Aorta (tissue), 5 donors: ENCODE measurements around the gene NOX3. TPM values are rescaled to one million over a fixed set of nuclear protein-coding genes. Genes with fewer than 3 reads are reported as not detected.

Experiments used
- ATAC-seq: fragments of 200-7000 bp; cut with Tn5 transposase; one replicate; pipeline ENCODE4 v1.9.1; 2022; ENCODE audit warnings: moderate library complexity; ENCODE audit not compliant: low FRiP score
- DNase-seq, 2 donors: peaks; one replicate each; pipeline ENCODE4 v3.0.0-alpha.2; 2020
- H3K27ac ChIP-seq, 2 donors: one replicate each; pipeline ENCODE4 v1.5.1; 2013; ENCODE audit warnings: low read length in 2 of 2, mild to moderate bottlenecking in 2 of 2, moderate library complexity in 2 of 2, control low read depth in 1 of 2, inconsistent platforms in 1 of 2, low read depth in 1 of 2
- H3K27me3 ChIP-seq, 2 donors: one replicate each; pipeline ENCODE4 v1.6.1; 2013; ENCODE audit warnings: control low read depth in 1 of 2, low read length in 1 of 2, mild to moderate bottlenecking in 1 of 2, moderate library complexity in 1 of 2; ENCODE audit not compliant: insufficient read depth in 2 of 2, control insufficient read depth in 1 of 2
- H3K36me3 ChIP-seq, 2 donors: one replicate each; pipeline ENCODE4 v1.6.1; 2013; ENCODE audit warnings: control low read depth in 1 of 2, low read length in 1 of 2, mild to moderate bottlenecking in 1 of 2; ENCODE audit not compliant: insufficient read depth in 2 of 2, control insufficient read depth in 1 of 2
- H3K4me1 ChIP-seq, 2 donors: one replicate each; pipeline ENCODE4 v1.6.1; 2013; ENCODE audit warnings: low read length in 2 of 2, control low read depth in 1 of 2, mild to moderate bottlenecking in 1 of 2, moderate library complexity in 1 of 2; ENCODE audit not compliant: insufficient read depth in 2 of 2, control insufficient read depth in 1 of 2
- H3K4me3 ChIP-seq, 2 donors: one replicate each; pipeline ENCODE4 v1.5.1; 2013; ENCODE audit warnings: low read length in 2 of 2, control low read depth in 1 of 2, mild to moderate bottlenecking in 1 of 2
- H3K9me3 ChIP-seq: one replicate; pipeline ENCODE4 v1.6.1; 2013; ENCODE audit warnings: mild to moderate bottlenecking, low read length; ENCODE audit not compliant: control insufficient read depth
- WGBS, 2 donors: extraction: QIAGEN DNeasy Blood & Tissue Kit; methylation state at CpG; one replicate each; pipeline ENCODE4 v1.1.7; 2013; 5-methylcytosine and 5-hydroxymethylcytosine counted together
- intact Hi-C, 2 donors: fragments of 100-400 bp; cut with DNase I; formaldehyde crosslinking; loops; one replicate each; pipeline versions ENCODE4 v1.14.2 to v1.15.0; 2022
- polyA plus RNA-seq, 2 donors: library from polyadenylated mRNA; stranded (reverse); fragments of 200-250 nt; gene quantifications; one replicate each; pipeline ENCODE4 v1.2.3, GENCODE V29; 2013
- total RNA-seq, 2 donors: library from RNA; stranded (reverse); fragmentation: NEBNext Ultra II Directional; extraction: Animal tissue kit (Norgen Biotek cat#: 25700); gene quantifications; one replicate each; pipeline ENCODE4 v1.2.1, GENCODE V29; 2021
- donor health status: healthy with polysubstance abuse.
- donor health status: Bipolar disorder and iron deficiency.
- donor health status: DM: no; HTN: no; CAD: no.
- donor health status: DM: no; HTN: no; CAD: no.
- donor health status: DM: yes; HTN: yes; CAD: no.

The NOX3 gene
- total and polyA plus RNA-seq, 4 donors, result not detected

DNA sequence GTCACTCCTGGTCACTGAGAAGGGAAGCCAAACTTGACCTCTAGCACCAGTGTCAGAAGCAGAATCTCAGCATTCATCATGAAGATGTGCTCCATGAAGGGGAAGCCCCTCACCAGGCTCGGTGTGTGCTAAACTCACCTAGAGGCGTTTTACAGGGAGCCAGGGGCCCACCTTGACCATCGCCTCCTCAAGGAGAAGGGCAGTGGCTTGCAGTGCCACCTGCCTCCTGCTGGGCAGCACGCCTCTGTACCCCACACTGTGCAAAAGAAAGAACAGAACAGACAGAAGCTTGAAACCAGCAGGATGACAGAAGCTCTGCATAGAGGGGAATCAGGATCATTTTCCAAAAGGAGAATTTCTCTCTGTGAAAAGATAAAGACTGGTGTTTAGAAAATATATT lies 39.7 kb downstream of the NOX3 start:
- WGBS, 2 donors, result 96% methylated on average over 4 of the region's 4 CpGs
- ATAC-seq, result no peak

DNA sequence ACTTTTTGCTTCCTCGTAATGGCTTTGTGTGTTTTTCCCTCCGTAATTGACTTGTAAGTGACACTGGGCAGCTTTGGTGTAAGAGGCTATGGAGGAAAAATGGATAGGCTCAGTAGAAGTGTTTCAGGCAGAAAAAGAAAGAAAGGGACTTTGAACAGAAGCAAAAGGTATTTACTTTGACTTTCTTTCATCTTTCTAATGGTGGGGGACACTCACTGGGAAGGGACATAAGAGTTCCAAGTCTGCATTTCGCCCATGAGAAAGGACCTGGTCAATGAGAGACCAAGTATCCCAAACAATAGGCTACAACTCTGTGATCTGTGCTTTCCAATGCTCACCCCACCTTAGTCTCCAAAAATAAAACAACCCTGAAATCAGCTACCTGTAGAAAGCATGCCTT lies 41.6 kb downstream of the NOX3 start:
- no peaks in the 10 kb centered on the region for H3K9me3 ChIP-seq
- WGBS, 2 donors, result 88 to 96% methylated on average over 3 of the region's 3 CpGs
- no peak overlapping the region for H3K4me3 ChIP-seq
- H3K4me1 ChIP-seq, result peaks cover 2% of the 10 kb centered on the region in 2 donors
- no peak overlapping the region for H3K27ac ChIP-seq
- DNase-seq, result no peak
- no peaks in the 10 kb centered on the region for H3K36me3 ChIP-seq
- H3K27me3 ChIP-seq, result no peaks in the 10 kb centered on the region
- intact Hi-C loops, result loop anchor here in 1 of 2 donors (10.0 kb wide), 1 partner anchor 81 kb away; no protein-coding TSS in a partner anchor
- no peak for ATAC-seq

More for the DNA sequence above, 39.7 kb downstream of the NOX3 start:
- intact Hi-C loops, result loop anchor here in 1 of 2 donors (10.0 kb wide), 1 partner anchor 79 kb away; no protein-coding TSS in a partner anchor
- H3K36me3 ChIP-seq, result no peaks in the 10 kb centered on the region
- no peak overlapping the region for H3K4me3 ChIP-seq
- peaks cover 2% of the 10 kb centered on the region in 2 donors for H3K4me1 ChIP-seq
- no peak for DNase-seq
- no peaks in the 10 kb centered on the region for H3K27me3 ChIP-seq
- H3K9me3 ChIP-seq, result no peaks in the 10 kb centered on the region
- H3K27ac ChIP-seq, result no peak overlapping the region

DNA sequence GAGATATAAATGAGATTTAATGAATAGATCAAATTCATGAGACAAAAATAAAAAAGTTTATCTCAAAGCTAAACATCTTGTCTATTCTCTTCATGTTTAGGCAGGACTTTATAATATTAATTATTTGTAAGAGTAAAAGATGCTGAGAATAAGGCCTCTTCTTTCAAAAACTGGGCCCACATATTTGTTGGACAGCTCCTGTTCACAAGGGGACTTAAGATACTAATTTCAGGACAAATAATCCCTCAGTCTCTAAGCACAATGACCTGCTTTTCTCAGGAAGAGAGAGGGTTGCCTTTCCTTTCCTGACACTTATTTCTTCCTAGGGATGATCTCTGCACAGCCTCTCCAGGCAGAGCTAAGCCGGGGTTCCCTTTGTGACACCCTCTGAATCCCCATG lies 43.3 kb downstream of the NOX3 start:
- intact Hi-C loops, result loop anchor here in 1 of 2 donors (10.0 kb wide), 1 partner anchor 82 kb away; no protein-coding TSS in a partner anchor
- no peaks in the 10 kb centered on the region for H3K27me3 ChIP-seq
- WGBS, 2 donors, result 90 to 98% methylated on average over 1 of the region's 1 CpG
- H3K9me3 ChIP-seq, result no peaks in the 10 kb centered on the region
- DNase-seq (no peak), ATAC-seq (no peak)
- H3K27ac ChIP-seq, result no peak overlapping the region
- peaks cover 0 to 2% of the 10 kb centered on the region in 2 donors for H3K4me1 ChIP-seq
- H3K36me3 ChIP-seq, result no peaks in the 10 kb centered on the region
- H3K4me3 ChIP-seq, result no peak overlapping the region

GRCh38 chr6:155411154-155412052 lies 44.2 kb downstream of the NOX3 start:
- intact Hi-C loops, result loop anchor here in 1 of 2 donors (10.0 kb wide), 1 partner anchor 83 kb away; no protein-coding TSS in a partner anchor
- Histone ChIP-seq H3K27ac (peak overlapping the region in 1 of 2 donors; percentile 53), H3K9me3 (no peaks in the 10 kb centered on the region), H3K4me3 (no peak overlapping the region), H3K27me3 (no peaks in the 10 kb centered on the region), H3K36me3 (no peaks in the 10 kb centered on the region), H3K4me1 (peaks cover 0 to 2% of the 10 kb centered on the region in 2 donors)
- ATAC-seq (peak; percentile 42), DNase-seq (no peak)
- 23 to 24% methylated on average over 10 of the region's 10 CpGs for WGBS, 2 donors

DNA sequence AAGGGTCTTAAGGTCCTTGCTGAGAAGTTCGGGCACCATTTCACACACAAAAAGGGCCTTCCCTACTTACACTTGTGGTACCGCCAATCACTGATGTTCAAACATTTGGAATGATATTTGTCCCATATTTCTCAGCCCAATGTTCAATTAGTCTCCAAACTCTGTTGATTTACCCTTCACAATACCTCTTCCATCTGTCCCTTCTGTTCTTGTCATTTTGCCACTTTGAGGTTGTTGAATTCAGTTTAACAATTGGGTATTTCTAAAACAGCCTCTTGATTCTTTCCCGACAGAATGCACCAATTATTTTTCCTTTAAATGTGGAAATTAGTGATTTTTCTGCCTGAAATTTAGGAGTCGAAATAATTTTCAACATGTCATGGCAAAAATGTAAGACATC lies 46.2 kb downstream of the NOX3 start:
- Histone ChIP-seq H3K36me3 (no peaks in the 10 kb centered on the region), H3K27me3 (no peaks in the 10 kb centered on the region), H3K27ac (no peak overlapping the region), H3K4me1 (peaks cover 0 to 2% of the 10 kb centered on the region in 2 donors), H3K4me3 (no peak overlapping the region), H3K9me3 (no peaks in the 10 kb centered on the region)
- DNase-seq (no peak), ATAC-seq (no peak)
- intact Hi-C loops, result no loop called here
- WGBS, 2 donors, result 67 to 83% methylated on average over 4 of the region's 4 CpGs

- DNase-seq (no peak), ATAC-seq (no peak)
- intact Hi-C loops, result no loop called here
- Histone ChIP-seq H3K27me3 (no peaks in the 10 kb centered on the region), H3K9me3 (no peaks in the 10 kb centered on the region), H3K27ac (no peak overlapping the region), H3K36me3 (no peaks in the 10 kb centered on the region), H3K4me1 (peaks cover 0 to 2% of the 10 kb centered on the region in 2 donors), H3K4me3 (no peak overlapping the region)
- 82 to 88% methylated on average over 9 of the region's 9 CpGs for WGBS, 2 donors
Measured at GRCh38 chr6:155408981-155409380, 46.7 kb downstream of the NOX3 start.

DNA sequence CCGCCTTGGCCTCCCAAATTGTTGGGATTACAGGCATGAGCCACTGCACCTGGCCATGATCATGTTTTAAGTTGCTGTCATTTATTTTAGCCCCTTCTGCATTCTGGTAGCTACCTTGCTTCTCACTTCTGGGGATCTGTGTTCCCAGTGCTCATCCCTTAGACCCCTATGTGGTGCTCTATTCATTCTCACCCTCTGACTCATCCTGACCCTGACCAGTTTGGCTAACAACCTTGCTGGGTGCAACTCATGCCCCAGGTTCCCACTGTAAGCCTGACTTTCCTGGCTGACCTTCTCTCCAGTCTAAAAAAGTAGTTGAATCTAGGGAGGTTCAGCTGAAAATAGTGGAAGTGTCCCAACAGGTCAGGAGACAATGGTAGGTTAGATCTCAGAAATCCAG lies 47.4 kb downstream of the NOX3 start:
- H3K27ac ChIP-seq, result no peak overlapping the region
- no peaks in the 10 kb centered on the region for H3K9me3 ChIP-seq
- intact Hi-C loops, result no loop called here
- H3K4me3 ChIP-seq, result no peak overlapping the region
- ATAC-seq (no peak), DNase-seq (no peak)
- H3K36me3 ChIP-seq, result no peaks in the 10 kb centered on the region
- WGBS, 2 donors, result 93 to 100% methylated on average over 1 of the region's 1 CpG
- peaks cover 0 to 2% of the 10 kb centered on the region in 2 donors for H3K4me1 ChIP-seq
- H3K27me3 ChIP-seq, result no peaks in the 10 kb centered on the region

DNA sequence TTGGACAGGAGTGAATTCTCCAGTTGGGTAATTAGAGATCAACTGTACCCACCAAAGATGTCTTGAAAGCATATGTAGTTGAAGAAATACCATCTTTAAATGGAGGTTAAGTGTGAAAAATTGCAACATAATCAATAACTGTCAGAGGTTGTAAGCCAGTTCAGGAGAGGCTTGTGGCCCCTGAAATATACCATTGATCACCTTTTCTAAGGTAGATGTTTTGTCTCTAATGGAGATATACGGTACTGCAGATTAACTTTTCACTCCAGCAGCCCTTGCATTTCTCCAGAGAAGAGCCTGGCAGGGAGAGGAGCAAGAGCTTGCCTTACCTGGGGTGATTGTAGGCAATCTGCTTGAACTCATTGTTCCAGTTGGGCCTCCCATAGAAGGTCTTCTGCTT lies 48.8 kb downstream of the NOX3 start:
- ATAC-seq, result no peak
- intact Hi-C loops, result no loop called here
- no peak overlapping the region for H3K27ac ChIP-seq
- H3K27me3 ChIP-seq, result no peaks in the 10 kb centered on the region
- no peaks in the 10 kb centered on the region for H3K9me3 ChIP-seq
- 80 to 91% methylated on average over 1 of the region's 1 CpG for WGBS, 2 donors
- no peak overlapping the region for H3K4me3 ChIP-seq
- no peaks in the 10 kb centered on the region for H3K36me3 ChIP-seq
- peaks cover 0 to 2% of the 10 kb centered on the region in 2 donors for H3K4me1 ChIP-seq
- DNase-seq, result no peak

GRCh38 chr6:155404937-155405336 lies 50.7 kb downstream of the NOX3 start:
- WGBS, 2 donors, result 75 to 82% methylated on average over 3 of the region's 3 CpGs
- ATAC-seq, result no peak
- Histone ChIP-seq H3K9me3 (no peaks in the 10 kb centered on the region), H3K27me3 (no peaks in the 10 kb centered on the region), H3K27ac (no peak overlapping the region), H3K36me3 (no peaks in the 10 kb centered on the region), H3K4me3 (no peak overlapping the region), H3K4me1 (no peaks in the 10 kb centered on the region)
- intact Hi-C loops, result no loop called here
- DNase-seq, result no peak
